ENCODE data around the gene ZNF813. TPM values are rescaled to one million over a fixed set of nuclear protein-coding genes. Genes with fewer than 3 reads are reported as not detected.
A peak's percentile ranks its signal among the peaks of the same experiment; 100 is the strongest.

The ZNF813 gene
- total RNA-seq, 4 donors from 2014 or later: 2.4 to 3.4 (median 2.7) TPM

DNA sequence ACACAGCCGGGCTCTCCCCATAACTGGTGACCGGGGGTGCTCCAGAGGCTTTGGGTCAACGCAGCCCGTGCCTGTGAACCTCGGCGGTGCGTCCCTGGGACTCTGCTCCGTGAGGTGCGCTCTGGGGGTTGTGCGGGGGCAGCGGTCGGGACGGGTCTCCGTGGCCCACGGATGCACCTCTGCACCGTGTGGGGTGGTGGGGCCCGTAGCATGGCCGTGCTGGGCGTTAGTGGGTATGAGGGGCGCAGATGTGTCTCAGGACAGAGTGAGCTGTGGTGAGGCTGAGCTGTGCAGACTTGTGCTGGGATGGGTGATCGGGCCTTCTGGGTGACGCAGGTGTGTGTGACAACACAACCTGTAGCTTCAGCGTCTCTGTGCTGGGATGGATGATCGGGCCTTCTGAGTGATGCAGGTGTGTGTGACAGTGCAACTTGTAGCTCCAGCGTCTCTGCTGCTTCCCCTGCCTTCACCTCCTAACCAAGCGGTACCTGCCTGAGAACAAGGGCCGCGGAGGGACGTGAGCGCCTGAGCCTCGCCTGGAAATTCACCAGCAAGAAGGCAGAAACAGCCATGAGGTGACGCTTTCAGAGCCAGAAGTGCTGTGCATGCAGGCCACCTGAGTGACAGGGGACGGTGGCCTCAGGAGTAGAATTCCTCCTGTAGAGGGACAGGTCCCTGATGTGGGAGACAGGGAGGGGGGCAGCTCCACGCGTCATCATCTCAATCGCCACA, 71.0 kb downstream of the ZNF813 start:
- peak; percentile 23 for ATAC-seq
- TF ChIP-seq POLR2A (IDR thresholded peaks at IDR 0.05): peak in 1 of 2 donors; percentile 1
- TF ChIP-seq EP300 (IDR thresholded peaks at IDR 0.05): no peak
- Histone ChIP-seq H3K4me1 (peaks cover 0 to 10% (median 0%) of the 10 kb centered on the region in 3 donors), H3K27ac (peak overlapping the region; percentile 10 to 93 (median 90)), H3K4me3 (peak overlapping the region; percentile 30 to 75), H3K36me3 (peaks cover 0 to 15% of the 10 kb centered on the region in 2 donors), H3K9me3 (no peaks in the 10 kb centered on the region), H3K27me3 (no peaks in the 10 kb centered on the region)
- WGBS, 2 donors (ENCODE audit: low coverage in 1 of 2): 65 to 85% methylated on average over 2 to 4 of the region's 36 CpGs

DNA sequence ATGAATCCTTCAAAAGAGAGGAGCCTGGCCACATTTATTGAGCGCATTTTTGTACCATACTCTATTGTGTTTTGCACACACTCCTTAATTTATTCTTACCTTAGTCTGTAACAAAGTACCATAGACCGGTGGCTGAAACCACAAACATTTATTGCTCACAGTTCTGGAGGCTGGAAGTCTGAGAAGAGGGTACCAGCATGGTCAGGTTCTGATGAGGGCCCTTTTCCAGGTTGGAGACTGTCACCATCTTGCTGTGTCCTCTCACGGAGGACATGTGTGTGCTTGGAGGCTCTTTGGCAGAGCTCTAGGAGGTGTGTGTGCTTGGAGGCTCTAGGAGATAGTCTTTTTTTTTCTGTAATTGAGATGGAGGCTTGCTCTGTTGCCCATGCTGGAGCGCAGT, 72.6 kb downstream of the ZNF813 start:
- peaks cover 0 to 17% of the 10 kb centered on the region in 2 donors for H3K36me3 ChIP-seq
- ATAC-seq: no peak
- no peaks in the 10 kb centered on the region for H3K27me3 ChIP-seq
- H3K27ac ChIP-seq: no peak overlapping the region
- no peaks in the 10 kb centered on the region for H3K9me3 ChIP-seq
- H3K4me3 ChIP-seq: no peak overlapping the region
- TF ChIP-seq, protein P1, sequence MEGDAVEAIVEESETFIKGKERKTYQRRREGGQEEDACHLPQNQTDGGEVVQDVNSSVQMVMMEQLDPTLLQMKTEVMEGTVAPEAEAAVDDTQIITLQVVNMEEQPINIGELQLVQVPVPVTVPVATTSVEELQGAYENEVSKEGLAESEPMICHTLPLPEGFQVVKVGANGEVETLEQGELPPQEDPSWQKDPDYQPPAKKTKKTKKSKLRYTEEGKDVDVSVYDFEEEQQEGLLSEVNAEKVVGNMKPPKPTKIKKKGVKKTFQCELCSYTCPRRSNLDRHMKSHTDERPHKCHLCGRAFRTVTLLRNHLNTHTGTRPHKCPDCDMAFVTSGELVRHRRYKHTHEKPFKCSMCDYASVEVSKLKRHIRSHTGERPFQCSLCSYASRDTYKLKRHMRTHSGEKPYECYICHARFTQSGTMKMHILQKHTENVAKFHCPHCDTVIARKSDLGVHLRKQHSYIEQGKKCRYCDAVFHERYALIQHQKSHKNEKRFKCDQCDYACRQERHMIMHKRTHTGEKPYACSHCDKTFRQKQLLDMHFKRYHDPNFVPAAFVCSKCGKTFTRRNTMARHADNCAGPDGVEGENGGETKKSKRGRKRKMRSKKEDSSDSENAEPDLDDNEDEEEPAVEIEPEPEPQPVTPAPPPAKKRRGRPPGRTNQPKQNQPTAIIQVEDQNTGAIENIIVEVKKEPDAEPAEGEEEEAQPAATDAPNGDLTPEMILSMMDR (IDR thresholded peaks at IDR 0.05): no peak
- TF ChIP-seq POLR2A (IDR thresholded peaks at IDR 0.05): no peak
- TF ChIP-seq POLR2AphosphoS5 (IDR thresholded peaks at IDR 0.05): no peak
- TF ChIP-seq EP300 (IDR thresholded peaks at IDR 0.05): no peak
- 61 to 100% methylated on average over 3 of the region's 4 CpGs for WGBS, 2 donors (ENCODE audit: low coverage in 1 of 2)
- H3K4me1 ChIP-seq: peaks cover 0 to 10% (median 0%) of the 10 kb centered on the region in 3 donors

DNA sequence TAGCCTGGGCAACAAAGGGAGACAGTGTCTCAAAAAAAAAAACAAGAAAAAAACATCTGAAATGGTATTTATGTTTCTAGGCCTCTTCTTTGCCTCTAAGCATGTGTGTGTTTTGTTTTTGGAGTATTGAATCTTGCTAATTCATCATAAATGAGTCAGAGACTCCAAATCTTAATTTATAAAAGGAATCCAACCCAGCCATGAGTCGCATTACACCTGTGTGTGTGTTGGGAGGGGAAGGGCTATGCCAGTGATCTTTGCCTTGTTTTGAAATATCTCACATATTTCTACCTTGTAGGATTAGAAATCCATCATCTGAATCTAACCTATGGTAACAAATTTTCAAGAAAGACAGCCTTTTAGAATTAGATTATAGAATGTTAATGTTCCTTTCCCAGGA, 74.4 kb downstream of the ZNF813 start:
- Histone ChIP-seq H3K27me3 (no peaks in the 10 kb centered on the region), H3K9me3 (no peaks in the 10 kb centered on the region), H3K4me1 (peaks cover 0 to 19% (median 0%) of the 10 kb centered on the region in 3 donors), H3K27ac (no peak overlapping the region), H3K36me3 (peaks cover 0 to 24% of the 10 kb centered on the region in 2 donors), H3K4me3 (no peak overlapping the region)
- no peak for ATAC-seq
- 92 to 93% methylated on average over 1 of the region's 1 CpG for WGBS, 2 donors (ENCODE audit: low coverage in 1 of 2)
- TF ChIP-seq, protein P1 (IDR thresholded peaks at IDR 0.05): no peak
- TF ChIP-seq EP300 (IDR thresholded peaks at IDR 0.05): no peak
- TF ChIP-seq POLR2A (IDR thresholded peaks at IDR 0.05): no peak
- TF ChIP-seq POLR2AphosphoS5 (IDR thresholded peaks at IDR 0.05): no peak

DNA sequence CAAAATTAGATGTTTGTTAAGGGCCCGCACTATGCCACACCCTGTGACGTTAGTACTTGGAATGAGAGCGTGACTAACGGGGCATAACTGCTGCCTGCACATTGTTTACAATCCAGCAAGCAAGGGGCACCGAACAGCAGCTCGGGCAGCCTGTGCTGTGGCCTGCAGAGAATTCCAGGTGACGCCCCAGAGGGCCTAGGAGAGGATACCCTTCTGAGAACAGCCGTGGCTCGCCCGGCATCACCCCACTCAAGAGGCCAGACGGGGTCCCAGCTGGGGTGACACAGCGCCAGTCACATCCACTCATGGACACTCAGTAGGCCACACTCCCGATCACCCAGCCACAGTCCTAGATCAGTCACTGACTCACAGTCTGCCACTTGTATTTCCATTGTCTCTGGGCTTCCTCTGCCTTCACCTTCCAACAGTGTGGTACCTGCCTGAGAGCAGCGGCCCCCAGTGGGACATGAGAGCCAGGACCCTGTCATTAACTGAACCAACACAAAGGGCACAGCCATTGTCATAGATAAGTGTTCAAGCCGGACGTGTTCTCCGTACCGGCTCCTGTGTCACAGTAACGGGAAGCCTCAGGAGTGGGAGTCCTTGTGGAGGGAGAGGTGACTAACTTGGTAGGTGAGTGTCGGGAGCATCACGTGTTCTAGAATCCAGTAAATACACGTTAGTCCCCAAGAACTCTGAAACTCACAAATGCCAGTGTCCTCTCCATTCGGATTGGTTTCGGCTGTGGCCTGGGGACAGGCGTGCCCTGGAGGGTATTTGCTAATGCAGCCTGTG, 77.9 kb downstream of the ZNF813 start:
- 73 to 94% methylated on average over 2 to 3 of the region's 25 CpGs for WGBS, 2 donors (ENCODE audit: low coverage in 1 of 2)
- TF ChIP-seq EP300 (IDR thresholded peaks at IDR 0.05): no peak
- no peak for TF ChIP-seq POLR2A (IDR thresholded peaks at IDR 0.05)
- TF ChIP-seq POLR2AphosphoS5 (IDR thresholded peaks at IDR 0.05): no peak
- TF ChIP-seq, protein P1 (IDR thresholded peaks at IDR 0.05): no peak
- Histone ChIP-seq H3K9me3 (peaks cover 0 to 5% (median 0%) of the 10 kb centered on the region in 3 donors), H3K4me1 (peaks cover 0 to 35% (median 0%) of the 10 kb centered on the region in 3 donors), H3K36me3 (peaks cover 0 to 24% of the 10 kb centered on the region in 2 donors), H3K27ac (peak overlapping the region in 3 of 4 donors; percentile 32 to 55 (median 37)), H3K27me3 (no peaks in the 10 kb centered on the region), H3K4me3 (no peak overlapping the region)
- ATAC-seq: no peak

Other genes starting within 250 kb of the ZNF813 start
- 10 to 100 TPM; 15.6 to 29.0 (median 19.2) TPM for gene ZNF677, start 212.9 kb upstream of the ZNF813 start, total RNA-seq
- not detected for gene VN1R2, start 209.4 kb upstream of the ZNF813 start, total RNA-seq
- not detected for gene VN1R4, start 200.0 kb upstream of the ZNF813 start, total RNA-seq
- 10 to 100 TPM in 2 of 4 donors, 1 to 10 TPM in 2; 5.2 to 11.5 (median 8.6) TPM for gene ZNF845, start 134.0 kb upstream of the ZNF813 start, total RNA-seq
- gene ZNF525, start 102.0 kb upstream of the ZNF813 start, total RNA-seq: 10 to 100 TPM in 3 of 4 donors, 1 to 10 TPM in 1; 9.2 to 14.5 (median 11.8) TPM
- 10 to 100 TPM in 1 of 4 donors, 1 to 10 TPM in 3; 7.3 to 13.4 (median 8.2) TPM for gene ZNF765, start 72.6 kb upstream of the ZNF813 start, total RNA-seq
- 10 to 100 TPM in 2 of 4 donors, 1 to 10 TPM in 2; 7.5 to 12.8 (median 10.2) TPM for gene ZNF761, start 35.7 kb upstream of the ZNF813 start, total RNA-seq
- 10 to 100 TPM; 23.9 to 29.2 (median 26.1) TPM for gene ZNF331, start 70.4 kb downstream of the ZNF813 start, total RNA-seq
- not detected for gene DPRX, start 164.3 kb downstream of the ZNF813 start, total RNA-seq